ENCODE results near the gene LYZL1. TPM values are rescaled to one million over a fixed set of nuclear protein-coding genes. Genes with fewer than 3 reads are reported as not detected.
"Not testable (repeated sequence)": the region's sequence is repeated elsewhere in the genome, so short reads cannot be mapped to it uniquely, and the experiment has no call there.

Gene LYZL1
- total and polyA plus RNA-seq, 12 donors, result not detected

DNA sequence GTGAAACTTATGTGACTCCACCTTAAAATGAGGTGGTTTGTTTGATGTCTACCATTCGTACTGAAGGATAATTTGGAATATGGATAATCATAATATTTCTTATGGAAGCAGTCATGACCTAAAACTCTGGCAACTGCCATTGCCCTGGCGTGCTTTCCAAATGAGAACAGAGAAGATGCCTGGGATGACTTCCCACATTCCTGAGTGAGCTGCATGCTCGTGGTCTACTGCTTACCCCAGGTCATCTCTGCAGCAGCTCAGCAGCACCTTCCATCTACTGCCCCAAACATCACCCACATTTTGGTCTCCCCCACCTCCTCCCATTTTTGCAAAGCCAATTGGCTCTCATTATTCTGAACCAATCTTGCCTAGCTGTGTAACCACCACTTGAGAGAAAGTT lies 40.1 kb downstream of the LYZL1 start:
- Histone ChIP-seq H3K27ac (peak overlapping the region in 8 of 10 donors; percentile 21 to 86 (median 72)), H3K27me3 (no peaks in the 10 kb centered on the region), H3K4me1 (peaks cover 0 to 27% (median 5%) of the 10 kb centered on the region in 9 donors), H3K36me3 (no peaks in the 10 kb centered on the region), H3K9me3 (no peaks in the 10 kb centered on the region), H3K4me3 (no peak overlapping the region)
- peak in 1 of 2 donors; percentile 66 for DNase-seq
- TF ChIP-seq, protein P1, sequence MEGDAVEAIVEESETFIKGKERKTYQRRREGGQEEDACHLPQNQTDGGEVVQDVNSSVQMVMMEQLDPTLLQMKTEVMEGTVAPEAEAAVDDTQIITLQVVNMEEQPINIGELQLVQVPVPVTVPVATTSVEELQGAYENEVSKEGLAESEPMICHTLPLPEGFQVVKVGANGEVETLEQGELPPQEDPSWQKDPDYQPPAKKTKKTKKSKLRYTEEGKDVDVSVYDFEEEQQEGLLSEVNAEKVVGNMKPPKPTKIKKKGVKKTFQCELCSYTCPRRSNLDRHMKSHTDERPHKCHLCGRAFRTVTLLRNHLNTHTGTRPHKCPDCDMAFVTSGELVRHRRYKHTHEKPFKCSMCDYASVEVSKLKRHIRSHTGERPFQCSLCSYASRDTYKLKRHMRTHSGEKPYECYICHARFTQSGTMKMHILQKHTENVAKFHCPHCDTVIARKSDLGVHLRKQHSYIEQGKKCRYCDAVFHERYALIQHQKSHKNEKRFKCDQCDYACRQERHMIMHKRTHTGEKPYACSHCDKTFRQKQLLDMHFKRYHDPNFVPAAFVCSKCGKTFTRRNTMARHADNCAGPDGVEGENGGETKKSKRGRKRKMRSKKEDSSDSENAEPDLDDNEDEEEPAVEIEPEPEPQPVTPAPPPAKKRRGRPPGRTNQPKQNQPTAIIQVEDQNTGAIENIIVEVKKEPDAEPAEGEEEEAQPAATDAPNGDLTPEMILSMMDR (IDR thresholded peaks at IDR 0.05), result no peak
- 31 to 32% methylated on average over 3 of the region's 3 CpGs for WGBS, 2 donors
- peak; percentile 77 to 95 (median 90) for ATAC-seq
- intact Hi-C loops (cut with DNase I), result no loop called here

DNA sequence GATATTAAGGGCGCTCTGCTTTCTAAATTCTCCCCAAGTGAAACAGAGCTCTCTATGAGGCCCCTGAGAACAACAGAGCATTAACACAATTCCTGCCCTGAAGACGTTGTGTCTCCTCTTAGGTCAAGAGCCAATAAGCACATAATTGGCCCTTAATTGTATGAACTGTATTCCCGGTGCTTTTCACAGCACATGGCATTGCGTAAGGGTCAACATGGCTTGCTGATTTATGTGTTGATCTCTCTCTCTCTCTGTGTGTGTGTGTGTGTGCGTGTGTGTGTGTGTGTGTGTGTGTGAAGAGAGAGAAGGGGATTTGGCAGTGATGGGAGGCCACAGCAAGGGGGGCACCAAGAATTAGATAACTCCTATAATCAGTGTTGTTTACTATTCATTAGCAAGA lies 40.5 kb downstream of the LYZL1 start:
- H3K27ac ChIP-seq, result peak overlapping the region in 7 of 10 donors; percentile 26 to 86 (median 70)
- no peaks in the 10 kb centered on the region for H3K9me3 ChIP-seq
- no peaks in the 10 kb centered on the region for H3K27me3 ChIP-seq
- H3K4me3 ChIP-seq, result no peak overlapping the region
- TF ChIP-seq, protein P1 (IDR thresholded peaks at IDR 0.05), result no peak
- no peaks in the 10 kb centered on the region for H3K36me3 ChIP-seq
- peaks cover 0 to 24% (median 2%) of the 10 kb centered on the region in 9 donors for H3K4me1 ChIP-seq
- DNase-seq, result no peak
- intact Hi-C loops (cut with DNase I), result no loop called here
- 51 to 56% methylated on average over 5 of the region's 5 CpGs for WGBS, 2 donors
- ATAC-seq, result peak in 1 of 8 donors; percentile 34

DNA sequence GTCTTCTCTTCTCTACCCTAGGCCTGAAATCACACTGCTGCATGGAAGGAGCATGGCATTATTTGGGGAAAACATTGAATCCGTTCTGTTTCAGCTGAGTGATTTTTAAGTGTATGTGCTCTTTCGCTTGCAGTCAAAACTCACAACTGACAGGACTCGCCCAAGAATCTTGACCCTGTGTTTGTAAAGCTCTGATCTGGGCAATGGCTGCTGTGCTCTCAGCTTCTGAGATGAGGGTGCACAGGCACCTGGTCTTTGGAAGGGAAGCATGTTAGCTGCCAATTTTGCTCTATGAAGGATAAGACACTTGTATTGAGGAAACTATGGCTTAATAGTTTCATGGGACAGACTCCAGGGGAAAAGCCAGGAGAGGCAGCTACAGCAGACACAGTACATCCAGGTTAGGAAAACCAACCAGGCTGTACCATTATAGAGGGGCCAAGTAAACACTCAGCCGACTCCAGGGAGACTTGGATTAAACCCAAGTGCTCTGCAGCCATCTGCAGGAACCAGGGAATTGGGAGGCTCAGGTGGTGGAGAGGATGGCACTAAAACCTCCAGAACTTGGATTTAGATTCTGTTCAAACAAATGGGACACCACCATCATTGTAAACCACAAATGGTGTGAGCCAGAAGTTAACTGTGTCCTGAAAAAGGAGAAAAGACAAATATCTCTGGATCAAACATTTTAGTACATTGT lies 43.3 kb downstream of the LYZL1 start:
- H3K9me3 ChIP-seq, result peaks cover 0 to 4% (median 0%) of the 10 kb centered on the region in 11 donors
- no peaks in the 10 kb centered on the region for H3K36me3 ChIP-seq
- TF ChIP-seq, protein P1 (IDR thresholded peaks at IDR 0.05), result no peak
- peaks cover 0 to 22% (median 0%) of the 10 kb centered on the region in 9 donors for H3K4me1 ChIP-seq
- no peak overlapping the region for H3K4me3 ChIP-seq
- ATAC-seq (no peak), DNase-seq (no peak)
- 77 to 80% methylated on average over 4 of the region's 4 CpGs for WGBS, 2 donors
- H3K27me3 ChIP-seq, result no peaks in the 10 kb centered on the region
- no peak overlapping the region for H3K27ac ChIP-seq
- intact Hi-C loops (cut with DNase I), result no loop called here

DNA sequence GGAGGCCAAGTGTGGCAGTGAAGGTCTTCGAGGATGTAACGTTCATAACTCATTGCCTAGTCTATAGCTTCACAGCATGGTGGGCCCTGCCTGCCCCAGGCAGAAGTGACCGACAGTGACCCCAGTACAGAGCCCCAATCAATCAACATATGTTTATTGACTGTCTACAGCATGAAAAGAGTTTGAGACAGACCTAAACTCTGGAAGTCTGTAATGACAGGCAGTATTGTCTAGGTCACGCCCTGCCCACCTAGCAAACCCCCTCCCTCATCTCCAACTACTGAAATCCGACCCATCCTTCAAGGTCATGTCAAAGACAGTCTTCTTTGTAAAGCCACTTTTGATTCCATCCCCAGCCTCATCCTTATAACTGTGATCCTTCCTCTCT lies 43.9 kb downstream of the LYZL1 start:
- TF ChIP-seq, protein P1 (IDR thresholded peaks at IDR 0.05), result no peak
- Histone ChIP-seq H3K9me3 (peaks cover 0 to 4% (median 0%) of the 10 kb centered on the region in 11 donors), H3K27me3 (no peaks in the 10 kb centered on the region), H3K4me1 (peaks cover 0 to 22% (median 0%) of the 10 kb centered on the region in 9 donors), H3K36me3 (no peaks in the 10 kb centered on the region), H3K27ac (no peak overlapping the region), H3K4me3 (no peak overlapping the region)
- 60 to 68% methylated on average over 5 of the region's 5 CpGs for WGBS, 2 donors
- DNase-seq (no peak), ATAC-seq (no peak)
- intact Hi-C loops (cut with DNase I), result no loop called here

DNA sequence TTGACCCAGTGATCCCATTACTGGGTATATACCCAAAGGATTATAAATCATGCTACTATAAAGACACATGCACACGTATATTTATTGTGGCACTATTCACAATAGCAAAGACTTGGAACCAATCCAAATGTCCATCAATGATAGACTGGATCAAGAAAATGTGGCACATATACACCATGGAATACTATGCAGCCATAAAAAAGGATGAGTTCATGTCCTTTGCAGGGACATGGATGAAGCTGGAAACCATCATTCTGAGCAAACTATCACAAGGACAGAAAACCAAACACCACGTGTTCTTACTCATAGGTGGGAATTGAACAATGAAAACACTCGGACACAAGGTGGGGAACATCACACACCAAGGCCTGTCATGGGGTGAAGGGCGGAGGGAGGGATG lies 48.7 kb downstream of the LYZL1 start:
- 86 to 97% methylated on average over 3 to 4 of the region's 4 CpGs for WGBS, 2 donors
- H3K27ac ChIP-seq; H3K9me3 ChIP-seq; H3K4me3 ChIP-seq; H3K4me1 ChIP-seq; intact Hi-C loops (cut with DNase I); DNase-seq; ATAC-seq; H3K27me3 ChIP-seq; H3K36me3 ChIP-seq: not testable (repeated sequence)
